Gastrocnemius medialis (tissue), 4 donors: ENCODE results near the gene SNX22.

Experiments
- CTCF ChIP-seq, 5 experiments: fragments of 450-650 bp in 3 of 5; fragments of 200-600 bp in 2 of 5; sonication (generic) in 2 of 5; IDR thresholded peaks in 4 of 5; conservative IDR thresholded peaks in 1 of 5; 1 replicate in 4 of 5; 2 replicates in 1 of 5; pipeline ENCODE4 v1.5.1; 2016 to 2019; ENCODE audit warnings: antibody characterized with exemption in 5 of 5, mild to moderate bottlenecking in 3 of 5, moderate library complexity in 3 of 5
- POLR2A ChIP-seq, 2 donors: fragments of 450-650 bp; IDR thresholded peaks; one replicate each; pipeline ENCODE4 v1.6.1; 2017; ENCODE audit warnings: antibody characterized with exemption in 2 of 2, mild to moderate bottlenecking in 2 of 2, moderate library complexity in 2 of 2

GRCh38 chr15:64110950-64111678 is 40.4 kb upstream of the SNX22 start:
- no peak for TF ChIP-seq POLR2A (IDR thresholded peaks at IDR 0.05)
- no peak for TF ChIP-seq CTCF (IDR thresholded peaks at IDR 0.05 in 4 of 5, conservative IDR thresholded peaks at IDR 0.05 in 1 of 5)
